Ammon's horn (tissue), 1 donor: Measurements from ENCODE around the gene EFEMP1.

Experiments used
- DNase-seq: peaks from one replicate; pipeline ENCODE4 v3.0.0-alpha.2; 2016; ENCODE audit warnings: low spot score

EFEMP1 gene

GRCh38 chr2:55923091-55923981, at the start of gene EFEMP1:
Gene EFEMP1 (minus strand): TSS chr2:55923782. CDS start chr2:55922440, 1,342 bp downstream.
- peak; percentile 68 for DNase-seq

GRCh38 chr2:55970500-55970899, 46.9 kb upstream of the EFEMP1 start:
- DNase-seq = no peak

- no peak for DNase-seq
Observed at GRCh38 chr2:55968941-55969340, 45.4 kb upstream of the EFEMP1 start.

- DNase-seq = peak; percentile 51
Observed at GRCh38 chr2:55966401-55967118, 43.0 kb upstream of the EFEMP1 start.

- DNase-seq = no peak
Observed at GRCh38 chr2:55965966-55966365, 42.4 kb upstream of the EFEMP1 start.

GRCh38 chr2:55965276-55965675, 41.7 kb upstream of the EFEMP1 start:
- no peak for DNase-seq

- DNase-seq = no peak
Observed at GRCh38 chr2:55962915-55963314, 39.3 kb upstream of the EFEMP1 start.

GRCh38 chr2:55961318-55961911, 37.8 kb upstream of the EFEMP1 start:
- peak; percentile 72 for DNase-seq

- DNase-seq = no peak
Observed at GRCh38 chr2:55958756-55959155, 35.2 kb upstream of the EFEMP1 start.

- DNase-seq = no peak
Observed at GRCh38 chr2:55957142-55957541, 33.6 kb upstream of the EFEMP1 start.

- DNase-seq = no peak
Observed at GRCh38 chr2:55954306-55955035, 30.9 kb upstream of the EFEMP1 start.

GRCh38 chr2:55952415-55952814, 28.8 kb upstream of the EFEMP1 start:
- DNase-seq = no peak

- no peak for DNase-seq
Observed at GRCh38 chr2:55951533-55951932, 28.0 kb upstream of the EFEMP1 start.

GRCh38 chr2:55949613-55950012, 26.0 kb upstream of the EFEMP1 start:
- DNase-seq = no peak

GRCh38 chr2:55949211-55949610, 25.6 kb upstream of the EFEMP1 start:
- DNase-seq = no peak

- no peak for DNase-seq
Observed at GRCh38 chr2:55948176-55948923, 24.8 kb upstream of the EFEMP1 start.

GRCh38 chr2:55947752-55948151, 24.2 kb upstream of the EFEMP1 start:
- DNase-seq = no peak

- no peak for DNase-seq
Observed at GRCh38 chr2:55946793-55947192, 23.2 kb upstream of the EFEMP1 start.

- no peak for DNase-seq
Observed at GRCh38 chr2:55943466-55943865, 19.9 kb upstream of the EFEMP1 start.

- DNase-seq = no peak
Observed at GRCh38 chr2:55936351-55936750, 12.8 kb upstream of the EFEMP1 start.

- no peak for DNase-seq
Observed at GRCh38 chr2:55934337-55934736, 10.8 kb upstream of the EFEMP1 start.
